Effector memory CD8-positive, alpha-beta T cell (primary cell): Measurements from ENCODE around the gene SHOX.

ENCODE experiments used
- ATAC-seq: fragments of 150-1000 bp; cut with Tn5 transposase; replicated peaks from 2 replicates; pipeline ENCODE4 v1.10.0; 2021; ENCODE audit warnings: mild to moderate bottlenecking, moderate library complexity
- DNase-seq, 3 experiments: peaks; one replicate each; pipeline ENCODE4 v3.0.0; 2021
- H3K27ac Mint-ChIP-seq, 2 donors: one replicate each; pipeline ENCODE4 v1.8.0; 2022; ENCODE audit warnings: mild to moderate bottlenecking in 2 of 2, mixed read lengths in 2 of 2, moderate library complexity in 2 of 2
- H3K27me3 Mint-ChIP-seq, 2 donors: one replicate each; pipeline ENCODE4 v1.8.0; 2022; ENCODE audit warnings: mixed read lengths in 2 of 2
- H3K36me3 Mint-ChIP-seq: one replicate; pipeline ENCODE4 v1.8.0; 2022; ENCODE audit warnings: mild to moderate bottlenecking, moderate library complexity, mixed read lengths; ENCODE audit not compliant: insufficient read depth
- H3K4me1 Mint-ChIP-seq, 2 donors: one replicate each; pipeline ENCODE4 v1.8.0; 2022; ENCODE audit warnings: low read depth in 2 of 2, mixed read lengths in 2 of 2
- H3K4me3 Mint-ChIP-seq, 2 donors: one replicate each; pipeline ENCODE4 v1.8.0; 2022; ENCODE audit warnings: mild to moderate bottlenecking in 2 of 2, mixed read lengths in 2 of 2, moderate library complexity in 2 of 2
- H3K9me3 Mint-ChIP-seq, 2 donors: one replicate each; pipeline ENCODE4 v1.8.0; 2022; ENCODE audit warnings: mixed read lengths in 2 of 2

SHOX gene

DNA sequence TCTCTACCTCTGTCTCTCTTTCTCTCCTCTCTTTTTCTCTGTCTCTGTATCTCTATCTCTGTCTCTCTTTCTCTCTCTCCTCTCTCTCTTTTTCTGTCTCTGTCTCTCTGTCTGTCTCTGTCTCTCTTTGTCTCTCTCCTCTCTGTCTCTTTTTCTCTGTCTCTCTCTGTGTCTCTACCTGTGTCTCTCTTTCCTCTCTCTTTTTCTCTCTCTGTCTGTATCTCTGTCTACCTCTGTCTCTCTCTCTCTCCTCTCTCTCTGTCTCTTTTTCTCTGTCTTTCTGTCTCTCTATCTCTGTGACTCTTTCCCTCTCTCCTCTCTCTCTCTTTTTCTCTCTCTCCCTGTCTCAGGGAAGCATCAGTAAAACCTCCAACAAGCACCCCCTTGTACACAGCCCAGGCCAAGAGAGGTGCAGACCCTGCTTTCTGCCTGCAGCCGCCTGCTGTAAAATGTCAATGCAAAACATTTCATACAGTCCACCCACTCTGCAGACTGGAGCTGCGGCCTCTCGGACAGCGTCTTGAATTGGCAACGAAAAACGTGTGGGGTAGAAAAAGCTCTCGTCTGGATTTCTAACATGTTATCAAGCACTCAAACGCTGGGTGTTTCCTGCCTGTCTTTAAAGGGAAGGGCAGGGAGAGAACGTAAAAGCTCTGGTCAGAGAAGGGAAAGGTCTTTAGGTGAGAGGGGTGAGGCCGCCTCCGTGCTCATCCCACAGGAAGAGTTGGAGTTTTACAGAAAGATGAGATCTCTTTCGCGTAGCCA lies 3.7 kb upstream of the SHOX start:
- H3K27me3 Mint-ChIP-seq: peaks cover 29 to 38% of the 10 kb centered on the region in 2 donors
- DNase-seq (no peak), ATAC-seq (no peak)
- H3K27ac Mint-ChIP-seq: no peak overlapping the region
- H3K9me3 Mint-ChIP-seq: peaks cover 25 to 34% of the 10 kb centered on the region in 2 donors
- no peak overlapping the region for H3K4me3 Mint-ChIP-seq
- peaks cover 0 to 42% of the 10 kb centered on the region in 2 donors for H3K4me1 Mint-ChIP-seq
- no peaks in the 10 kb centered on the region for H3K36me3 Mint-ChIP-seq

DNA sequence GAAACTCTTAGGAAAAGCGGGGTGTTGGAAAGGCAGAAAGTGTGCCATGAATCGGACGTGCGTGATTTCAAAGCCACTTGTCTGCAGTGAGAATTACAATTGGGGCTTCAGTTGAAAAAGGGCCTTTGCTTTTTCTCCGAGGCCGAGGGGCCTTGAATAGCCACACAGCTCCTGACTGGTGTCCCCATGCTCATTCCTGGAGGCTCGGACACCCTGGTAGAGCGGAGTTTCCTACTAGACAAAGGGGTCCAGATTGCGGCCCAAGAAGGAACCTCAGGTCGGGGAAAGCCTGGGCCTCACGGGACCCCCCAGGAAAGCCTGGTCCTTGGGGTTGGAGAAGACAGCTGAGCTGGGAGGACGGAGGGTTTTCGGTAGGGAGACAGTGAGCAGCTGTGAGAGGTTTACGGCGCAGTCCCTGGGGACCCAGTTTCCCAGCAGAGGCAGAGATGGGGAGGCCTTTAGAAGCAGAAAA lies 3.0 kb upstream of the SHOX start:
- peaks cover 34 to 36% of the 10 kb centered on the region in 2 donors for H3K27me3 Mint-ChIP-seq
- peaks cover 0 to 37% of the 10 kb centered on the region in 2 donors for H3K4me1 Mint-ChIP-seq
- no peaks in the 10 kb centered on the region for H3K36me3 Mint-ChIP-seq
- peaks cover 19 to 28% of the 10 kb centered on the region in 2 donors for H3K9me3 Mint-ChIP-seq
- DNase-seq (no peak), ATAC-seq (no peak)
- no peak overlapping the region for H3K4me3 Mint-ChIP-seq
- H3K27ac Mint-ChIP-seq: no peak overlapping the region

DNA sequence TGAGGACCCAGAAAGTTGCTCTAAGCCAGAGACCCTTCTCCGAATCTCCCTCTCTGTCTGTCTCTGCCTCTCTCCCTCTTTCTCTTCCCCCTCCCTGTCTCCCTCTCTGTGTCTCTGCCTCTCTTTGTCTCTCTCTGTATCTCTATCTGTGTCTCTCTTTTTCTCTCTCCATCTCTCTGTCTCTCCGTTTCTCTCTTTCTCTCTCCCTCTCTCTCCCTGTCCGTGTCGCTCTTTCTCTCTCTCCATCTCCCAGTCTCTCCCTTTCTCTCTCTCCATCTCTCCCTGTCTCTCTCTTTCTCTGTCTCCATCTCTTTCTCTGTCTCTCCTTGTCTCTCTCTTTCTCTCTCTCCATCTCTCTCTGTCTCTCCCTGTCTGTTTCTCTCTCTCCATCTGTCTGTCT lies 2.6 kb upstream of the SHOX start:
- DNase-seq: no peak
- H3K4me1 Mint-ChIP-seq: peaks cover 0 to 32% of the 10 kb centered on the region in 2 donors
- H3K4me3 Mint-ChIP-seq: no peak overlapping the region
- ATAC-seq: no peak
- H3K9me3 Mint-ChIP-seq: peaks cover 19 to 25% of the 10 kb centered on the region in 2 donors
- H3K27ac Mint-ChIP-seq: no peak overlapping the region
- H3K36me3 Mint-ChIP-seq: no peaks in the 10 kb centered on the region
- peaks cover 36 to 39% of the 10 kb centered on the region in 2 donors for H3K27me3 Mint-ChIP-seq

DNA sequence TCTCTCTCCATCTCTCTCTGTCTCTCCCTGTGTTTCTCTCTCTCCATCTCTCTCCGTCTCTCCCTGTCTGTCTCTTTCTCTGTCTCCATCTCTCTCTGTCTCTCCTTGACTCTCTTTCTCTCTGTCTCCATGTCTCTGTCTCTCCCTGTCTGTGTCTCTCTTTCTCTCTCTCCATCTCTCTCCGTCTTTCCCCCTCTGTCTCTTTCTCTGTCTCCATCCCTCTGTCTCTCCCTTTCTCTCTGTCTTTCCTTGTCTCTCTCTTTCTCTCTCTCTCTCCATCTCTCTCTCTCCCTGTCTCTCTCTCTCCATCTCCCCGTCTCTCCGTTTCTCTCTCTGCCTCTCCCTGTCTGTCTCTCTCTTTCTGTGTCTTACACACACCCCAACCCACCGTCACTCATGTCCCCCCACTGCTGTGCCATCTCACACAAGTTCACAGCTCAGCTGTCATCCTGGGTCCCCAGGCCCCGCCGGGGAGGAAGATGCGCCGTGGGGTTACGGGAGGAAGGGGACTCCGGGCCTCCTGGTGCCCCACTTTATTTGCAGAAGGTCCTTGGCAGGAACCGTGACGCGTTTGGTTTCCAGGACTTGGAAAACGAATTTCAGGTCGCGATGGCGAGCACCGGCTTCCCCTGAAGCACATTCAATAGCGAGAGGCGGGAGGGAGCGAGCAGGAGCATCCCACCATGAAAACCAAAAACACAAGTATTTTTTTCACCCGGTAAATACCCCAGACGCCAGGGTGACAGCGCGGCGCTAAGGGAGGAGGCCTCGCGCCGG lies 1.2 kb upstream of the SHOX start:
- no peaks in the 10 kb centered on the region for H3K36me3 Mint-ChIP-seq
- H3K4me3 Mint-ChIP-seq: no peak overlapping the region
- peaks cover 0 to 28% of the 10 kb centered on the region in 2 donors for H3K4me1 Mint-ChIP-seq
- H3K9me3 Mint-ChIP-seq: peaks cover 19 to 25% of the 10 kb centered on the region in 2 donors
- ATAC-seq (no peak), DNase-seq (no peak)
- H3K27ac Mint-ChIP-seq: no peak overlapping the region
- peaks cover 43 to 50% of the 10 kb centered on the region in 2 donors for H3K27me3 Mint-ChIP-seq

GRCh38 chrX:630007-630611 lies 482 bp upstream of the SHOX start:
- H3K4me1 Mint-ChIP-seq: peaks cover 0 to 28% of the 10 kb centered on the region in 2 donors
- H3K9me3 Mint-ChIP-seq: peaks cover 19 to 24% of the 10 kb centered on the region in 2 donors
- DNase-seq (no peak), ATAC-seq (no peak)
- H3K27ac Mint-ChIP-seq: no peak overlapping the region
- peaks cover 45 to 53% of the 10 kb centered on the region in 2 donors for H3K27me3 Mint-ChIP-seq
- no peak overlapping the region for H3K4me3 Mint-ChIP-seq
- no peaks in the 10 kb centered on the region for H3K36me3 Mint-ChIP-seq

- H3K4me3 Mint-ChIP-seq: no peak overlapping the region
- H3K27me3 Mint-ChIP-seq: peaks cover 56 to 64% of the 10 kb centered on the region in 2 donors
- no peaks in the 10 kb centered on the region for H3K36me3 Mint-ChIP-seq
- peaks cover 10 to 13% of the 10 kb centered on the region in 2 donors for H3K9me3 Mint-ChIP-seq
- ATAC-seq (no peak), DNase-seq (no peak)
- H3K4me1 Mint-ChIP-seq: peaks cover 0 to 20% of the 10 kb centered on the region in 2 donors
- no peak overlapping the region for H3K27ac Mint-ChIP-seq
Measured at GRCh38 chrX:631802-632365, 1.3 kb downstream of the SHOX start.

- ATAC-seq: no peak
- Mint-ChIP-seq H3K9me3 (peaks cover 7 to 11% of the 10 kb centered on the region in 2 donors), H3K4me1 (peaks cover 3 to 19% of the 10 kb centered on the region in 2 donors), H3K27ac (no peak overlapping the region), H3K4me3 (no peak overlapping the region), H3K27me3 (peaks cover 63 to 70% of the 10 kb centered on the region in 2 donors), H3K36me3 (no peaks in the 10 kb centered on the region)
- no peak for DNase-seq
Measured at GRCh38 chrX:632366-633042, 1.9 kb downstream of the SHOX start.

DNA sequence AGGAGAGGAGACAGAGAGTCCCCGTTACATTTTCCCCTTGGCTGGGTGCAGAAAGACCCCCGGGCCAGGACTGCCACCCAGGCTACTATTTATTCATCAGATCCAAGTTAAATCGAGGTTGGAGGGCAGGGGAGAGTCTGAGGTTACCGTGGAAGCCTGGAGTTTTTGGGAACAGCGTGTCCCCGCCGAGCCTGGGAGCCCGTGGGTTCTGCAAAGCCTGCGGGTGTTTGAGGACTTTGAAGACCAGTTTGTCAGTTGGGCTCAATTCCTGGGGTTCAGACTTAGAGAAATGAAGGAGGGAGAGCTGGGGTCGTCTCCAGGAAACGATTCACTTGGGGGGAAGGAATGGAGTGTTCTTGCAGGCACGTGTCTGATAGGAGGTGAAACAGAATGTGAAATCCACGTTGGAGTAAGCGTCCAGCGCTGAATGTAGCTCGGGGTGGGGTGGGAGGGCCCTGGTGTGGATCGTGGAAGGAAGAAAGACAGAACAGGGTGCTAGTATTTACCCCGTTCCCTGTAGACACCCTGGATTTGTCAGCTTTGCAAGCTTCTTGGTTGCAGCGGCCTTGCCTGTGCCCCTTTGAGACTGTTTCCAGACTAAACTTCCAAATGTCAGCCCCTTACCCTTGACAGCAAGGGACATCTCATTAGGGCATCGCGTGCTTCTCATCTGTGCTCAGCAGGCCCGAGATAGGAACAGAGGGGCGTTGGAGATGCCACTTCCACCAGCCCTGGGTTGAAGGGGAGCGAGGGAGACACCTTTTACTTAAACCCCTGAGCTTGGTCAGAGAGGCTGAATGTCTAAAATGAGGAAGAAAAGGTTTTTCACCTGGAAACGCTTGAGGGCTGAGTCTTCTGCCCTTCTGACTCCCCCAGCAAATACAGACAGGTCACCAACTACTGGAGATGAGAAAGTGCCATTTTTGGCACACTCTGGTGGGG lies 2.7 kb downstream of the SHOX start:
- ATAC-seq (no peak), DNase-seq (no peak)
- Mint-ChIP-seq H3K4me3 (no peak overlapping the region), H3K27me3 (peaks cover 70 to 71% of the 10 kb centered on the region in 2 donors), H3K36me3 (no peaks in the 10 kb centered on the region), H3K27ac (no peak overlapping the region), H3K4me1 (peaks cover 6 to 21% of the 10 kb centered on the region in 2 donors), H3K9me3 (peaks cover 7% of the 10 kb centered on the region in 2 donors)

DNA sequence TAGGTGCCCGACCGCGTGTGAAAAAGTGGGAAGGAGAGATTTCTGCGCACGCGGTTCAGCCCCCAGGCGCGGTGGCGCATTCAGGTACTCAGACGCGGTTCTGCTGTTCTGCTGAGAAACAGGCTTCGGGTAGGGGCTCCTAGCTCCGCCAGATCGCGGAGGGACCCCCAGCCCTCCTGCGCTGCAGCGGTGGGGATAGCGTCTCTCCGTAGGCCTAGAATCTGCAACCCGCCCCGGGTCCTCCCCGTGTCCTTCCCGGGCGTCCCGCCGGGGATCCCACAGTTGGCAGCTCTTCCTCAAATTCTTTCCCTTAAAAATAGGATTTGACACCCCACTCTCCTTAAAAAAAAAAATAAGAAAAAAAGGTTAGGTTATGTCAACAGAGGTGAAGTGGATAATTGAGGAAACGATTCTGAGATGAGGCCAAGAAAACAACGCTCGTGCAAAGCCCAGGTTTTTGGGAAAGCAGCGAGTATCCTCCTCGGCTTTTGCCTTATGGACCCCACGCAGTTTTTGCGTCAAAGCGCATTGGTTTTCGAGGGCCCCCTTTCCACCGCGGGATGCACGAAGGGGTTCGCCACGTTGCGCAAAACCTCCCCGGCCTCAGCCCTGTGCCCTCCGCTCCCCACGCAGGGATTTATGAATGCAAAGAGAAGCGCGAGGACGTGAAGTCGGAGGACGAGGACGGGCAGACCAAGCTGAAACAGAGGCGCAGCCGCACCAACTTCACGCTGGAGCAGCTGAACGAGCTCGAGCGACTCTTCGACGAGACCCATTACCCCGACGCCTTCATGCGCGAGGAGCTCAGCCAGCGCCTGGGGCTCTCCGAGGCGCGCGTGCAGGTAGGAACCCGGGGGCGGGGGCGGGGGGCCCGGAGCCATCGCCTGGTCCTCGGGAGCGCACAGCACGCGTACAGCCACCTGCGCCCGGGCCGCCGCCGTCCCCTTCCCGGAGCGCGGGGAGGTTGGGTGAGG lies 3.7 kb downstream of the SHOX start:
- peaks cover 6 to 17% of the 10 kb centered on the region in 2 donors for H3K4me1 Mint-ChIP-seq
- ATAC-seq (no peak), DNase-seq (no peak)
- no peaks in the 10 kb centered on the region for H3K36me3 Mint-ChIP-seq
- H3K9me3 Mint-ChIP-seq: peaks cover 2 to 3% of the 10 kb centered on the region in 2 donors
- peaks cover 70 to 76% of the 10 kb centered on the region in 2 donors for H3K27me3 Mint-ChIP-seq
- H3K27ac Mint-ChIP-seq: no peak overlapping the region
- no peak overlapping the region for H3K4me3 Mint-ChIP-seq

- DNase-seq (no peak), ATAC-seq (no peak)
- Mint-ChIP-seq H3K27ac (no peak overlapping the region), H3K27me3 (peaks cover 74 to 78% of the 10 kb centered on the region in 2 donors), H3K9me3 (no peaks in the 10 kb centered on the region), H3K4me1 (peaks cover 6 to 14% of the 10 kb centered on the region in 2 donors), H3K36me3 (peaks cover 4% of the 10 kb centered on the region), H3K4me3 (no peak overlapping the region)
Measured at GRCh38 chrX:635428-636090, 5.0 kb downstream of the SHOX start.
